ENCODE results near the gene TYW3. TPM values are rescaled to one million over a fixed set of nuclear protein-coding genes. Genes with fewer than 3 reads are reported as not detected.

The TYW3 gene
- total and polyA plus RNA-seq, 2 of the 4 experiments (the other 2 are of a cell fraction), result 9.3 to 16.5 TPM

DNA sequence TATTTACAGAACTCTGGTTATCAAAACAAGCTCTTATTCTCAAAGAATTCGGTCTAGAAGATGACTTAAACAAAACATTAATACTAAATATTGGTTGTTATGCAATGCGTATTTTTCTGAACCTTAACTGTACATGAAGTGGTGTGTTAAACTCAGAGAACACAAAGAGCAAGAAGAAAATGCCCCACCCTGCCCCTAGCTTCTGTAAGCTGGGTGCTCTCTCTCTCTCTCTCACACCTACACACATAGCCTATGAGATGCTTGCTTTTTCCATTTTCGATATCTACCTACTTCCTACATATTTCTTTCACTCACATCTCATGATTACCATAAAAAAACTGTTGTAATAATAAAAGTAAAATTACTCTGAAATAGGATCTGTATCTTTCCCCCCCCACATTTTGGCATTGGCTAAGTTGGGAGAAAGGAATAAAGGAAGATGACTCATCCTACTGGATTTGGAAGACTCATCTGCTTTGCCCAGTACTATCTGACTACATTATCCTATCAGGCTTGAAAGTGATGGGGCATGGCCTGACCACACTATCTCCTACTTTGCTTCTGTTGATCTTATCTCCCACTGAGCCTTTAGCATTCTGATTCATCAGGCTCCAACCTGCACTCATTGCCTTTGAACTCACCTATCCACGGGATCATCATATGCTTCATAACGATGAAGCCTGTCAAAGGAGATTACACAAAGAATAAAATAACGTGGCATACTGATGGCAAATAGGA, 3.0 kb upstream of the TYW3 start:
- no peak overlapping the region for H3K4ac ChIP-seq (ENCODE audit: low read depth, low read length)
- H2BK20ac ChIP-seq (ENCODE audit: low read depth, low read length), result no peak overlapping the region
- no peak overlapping the region for H3K14ac ChIP-seq (replicated peaks; ENCODE audit: low read depth, low read length)
- 100% methylated on average over 1 of the region's 6 CpGs; no CpG with 5 or more reads in 1 of the 2 experiments for WGBS, 2 experiments (ENCODE audit: extremely low coverage in 2 of 2, insufficient read length in 1 of 2)
- no peak overlapping the region for H4K91ac ChIP-seq (ENCODE audit: insufficient read depth, low read depth, low read length)
- no peak overlapping the region for H3K9ac ChIP-seq (ENCODE audit: low read depth, low read length)
- intact Hi-C loops (cut with micrococcal nuclease) (loop anchor here (2.0 to 10.0 kb wide), 2 partner anchors 15 to 145 kb away; no protein-coding TSS in a partner anchor), dilution Hi-C loops (cut with HindIII; ENCODE audit: low sequenced_read_pairs, unreplicated experiment) (no loop called here), in situ Hi-C loops (cut with MboI; ENCODE audit: low sequenced_read_pairs) (loop anchor here (25.0 kb wide), 1 partner anchor 543 kb away; the partner anchor contains the start of genes FPGT and LRRIQ3)
- no peak overlapping the region for H3K27ac ChIP-seq (ENCODE audit: insufficient read depth, low read length)
- peak overlapping the region; percentile 17; the same call in 1 of the 2 replicates for H3K4me2 ChIP-seq (ENCODE audit: low read depth, low read length)
- no peak overlapping the region for H2AFZ ChIP-seq (replicated peaks; ENCODE audit: low read length, poor library complexity)
- H2BK5ac ChIP-seq (ENCODE audit: low read depth, low read length, poor library complexity, severe bottlenecking), result peak overlapping the region; percentile 19
- no peak overlapping the region for H4K8ac ChIP-seq (ENCODE audit: low read depth in 2 of 2, low read length in 2 of 2)
- BruUV-seq (replicated peaks), result no TSS peak
- H3K27me3 ChIP-seq (ENCODE audit: control insufficient read depth, insufficient read depth, low read length), result no peaks in the 10 kb centered on the region
- H4K20me1 ChIP-seq (ENCODE audit: insufficient read depth, low read length), result peaks cover 3% of the 10 kb centered on the region; the same call in 1 of the 2 replicates
- H3K9me1 ChIP-seq (ENCODE audit: insufficient read depth, low read length), result peaks cover 3% of the 10 kb centered on the region
- peaks cover 3% of the 10 kb centered on the region for H3K36me3 ChIP-seq (ENCODE audit: control insufficient read depth, insufficient read depth, low read length)
- H3K9me3 ChIP-seq (ENCODE audit: control insufficient read depth, insufficient read depth, low read length), result peaks cover 4% of the 10 kb centered on the region; the same call in 1 of the 2 replicates
- peak overlapping the region; percentile 67 for H2AK9ac ChIP-seq (replicated peaks; ENCODE audit: low read depth, low read length, poor library complexity)
- H3K4me3 ChIP-seq (ENCODE audit: insufficient read depth, low read depth, low read length), result no peak overlapping the region
- H3K56ac ChIP-seq (ENCODE audit: extremely low read depth, insufficient read depth, low read length), result no peak overlapping the region
- no peak overlapping the region for H4K5ac ChIP-seq (ENCODE audit: low read depth, low read length)
- H3K4me1 ChIP-seq (ENCODE audit: control insufficient read depth, insufficient read depth, low read length), result peaks cover 12% of the 10 kb centered on the region
- CTCF ChIA-PET, result interaction anchor here (0.7 to 1.0 kb wide), 3 partner anchors 16 to 1468 kb away, joined by 3 to 4 read pairs (median 3); no protein-coding TSS in a partner anchor
- H3K23ac ChIP-seq (ENCODE audit: low read depth, low read length), result no peak overlapping the region
- POLR2A ChIA-PET (ENCODE audit: unreplicated experiment), result no interaction called here
- DNase-seq (peak; percentile 78), ATAC-seq (ENCODE audit: low read depth) (peak; percentile 9)
- H2AK5ac ChIP-seq (ENCODE audit: low read depth, low read length), result peak overlapping the region; percentile 74; the same call in 1 of the 2 replicates
- H2BK15ac ChIP-seq (ENCODE audit: low read depth, low read length), result no peak overlapping the region
- peaks cover 17 to 52% of the 10 kb centered on the region in 2 experiments; a peak in 3 of 4 replicates for H3K79me1 ChIP-seq (ENCODE audit: low read depth in 1 of 2, low read length in 2 of 2)
- no peak overlapping the region for H3K18ac ChIP-seq (ENCODE audit: low read depth, low read length)
- peak overlapping the region; percentile 46; the same call in 1 of the 2 replicates for H2BK120ac ChIP-seq (ENCODE audit: low read depth, low read length)
- TF ChIP-seq, protein P1, sequence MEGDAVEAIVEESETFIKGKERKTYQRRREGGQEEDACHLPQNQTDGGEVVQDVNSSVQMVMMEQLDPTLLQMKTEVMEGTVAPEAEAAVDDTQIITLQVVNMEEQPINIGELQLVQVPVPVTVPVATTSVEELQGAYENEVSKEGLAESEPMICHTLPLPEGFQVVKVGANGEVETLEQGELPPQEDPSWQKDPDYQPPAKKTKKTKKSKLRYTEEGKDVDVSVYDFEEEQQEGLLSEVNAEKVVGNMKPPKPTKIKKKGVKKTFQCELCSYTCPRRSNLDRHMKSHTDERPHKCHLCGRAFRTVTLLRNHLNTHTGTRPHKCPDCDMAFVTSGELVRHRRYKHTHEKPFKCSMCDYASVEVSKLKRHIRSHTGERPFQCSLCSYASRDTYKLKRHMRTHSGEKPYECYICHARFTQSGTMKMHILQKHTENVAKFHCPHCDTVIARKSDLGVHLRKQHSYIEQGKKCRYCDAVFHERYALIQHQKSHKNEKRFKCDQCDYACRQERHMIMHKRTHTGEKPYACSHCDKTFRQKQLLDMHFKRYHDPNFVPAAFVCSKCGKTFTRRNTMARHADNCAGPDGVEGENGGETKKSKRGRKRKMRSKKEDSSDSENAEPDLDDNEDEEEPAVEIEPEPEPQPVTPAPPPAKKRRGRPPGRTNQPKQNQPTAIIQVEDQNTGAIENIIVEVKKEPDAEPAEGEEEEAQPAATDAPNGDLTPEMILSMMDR (conservative IDR thresholded peaks at IDR 0.05; ENCODE audit: low read depth, low read length), result no peak
- TF ChIP-seq CHD1 (IDR thresholded peaks at IDR 0.05; ENCODE audit: low read depth, low read length) (no peak), USF2 (IDR thresholded peaks at IDR 0.05; ENCODE audit: low read depth, low read length) (no peak), SMC3 (IDR thresholded peaks at IDR 0.05; ENCODE audit: low read depth, low read length) (no peak), RFX5 (IDR thresholded peaks at IDR 0.05; ENCODE audit: low read depth, low read length) (no peak), MAZ (IDR thresholded peaks at IDR 0.05; ENCODE audit: borderline replicate concordance, low read depth, low read length) (no peak), MAFK (IDR thresholded peaks at IDR 0.05; ENCODE audit: low read depth, low read length) (no peak), MXI1 (IDR thresholded peaks at IDR 0.05; ENCODE audit: borderline replicate concordance, low read depth, low read length) (no peak), BHLHE40 (IDR thresholded peaks at IDR 0.05; ENCODE audit: low read depth, low read length) (peak; percentile 55; the same call in 1 of the 2 replicates), NFE2L2 (IDR thresholded peaks at IDR 0.05; ENCODE audit: low read depth, low read length) (peak; percentile 1; the same call in 1 of the 2 replicates), CEBPB (IDR thresholded peaks at IDR 0.05; ENCODE audit: low read depth, low read length) (no peak), FOS (IDR thresholded peaks at IDR 0.05; ENCODE audit: low read depth, low read length) (peak; percentile 80)
- TF ChIP-seq, protein P2, sequence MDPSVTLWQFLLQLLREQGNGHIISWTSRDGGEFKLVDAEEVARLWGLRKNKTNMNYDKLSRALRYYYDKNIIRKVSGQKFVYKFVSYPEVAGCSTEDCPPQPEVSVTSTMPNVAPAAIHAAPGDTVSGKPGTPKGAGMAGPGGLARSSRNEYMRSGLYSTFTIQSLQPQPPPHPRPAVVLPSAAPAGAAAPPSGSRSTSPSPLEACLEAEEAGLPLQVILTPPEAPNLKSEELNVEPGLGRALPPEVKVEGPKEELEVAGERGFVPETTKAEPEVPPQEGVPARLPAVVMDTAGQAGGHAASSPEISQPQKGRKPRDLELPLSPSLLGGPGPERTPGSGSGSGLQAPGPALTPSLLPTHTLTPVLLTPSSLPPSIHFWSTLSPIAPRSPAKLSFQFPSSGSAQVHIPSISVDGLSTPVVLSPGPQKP (IDR thresholded peaks at IDR 0.05; ENCODE audit: borderline replicate concordance, low read depth, low read length), result no peak

Measured in IMR-90 (cell line).